ENCODE measurements around the gene LUC7L. TPM values are rescaled to one million over a fixed set of nuclear protein-coding genes. Genes with fewer than 3 reads are reported as not detected.
A peak's percentile ranks its signal among the peaks of the same experiment; 100 is the strongest.
"Not testable (repeated sequence)": the region's sequence is repeated elsewhere in the genome, so short reads cannot be mapped to it uniquely, and the experiment has no call there.

The LUC7L gene
- polyA plus RNA-seq, 2 of the 4 experiments (the other 2 are of a cell fraction), result 51.6 to 67.6 TPM

- DNase-seq (ENCODE audit: low read depth in 1 of 2, low spot score in 1 of 2) (no peak), ATAC-seq (no peak), FAIRE-seq (no peak)
- TF ChIP-seq RFX5 (IDR thresholded peaks at IDR 0.05), result no peak
- TF ChIP-seq KDM1A (IDR thresholded peaks at IDR 0.05; ENCODE audit: low read depth), result no peak
- TF ChIP-seq EHF (CRISPR knock-in tag; IDR thresholded peaks at IDR 0.05), result no peak
- TF ChIP-seq NR3C1 (IDR thresholded peaks at IDR 0.05), result no peak
- no peak for TF ChIP-seq ZSCAN20 (CRISPR knock-in tag; IDR thresholded peaks at IDR 0.05)
- no peak for TF ChIP-seq CBX2 (IDR thresholded peaks at IDR 0.05; ENCODE audit: borderline replicate concordance, low read depth)
- no peak for TF ChIP-seq HMGXB4 (CRISPR knock-in tag; IDR thresholded peaks at IDR 0.05; ENCODE audit: borderline replicate concordance)
- TF ChIP-seq NFE2L2 (conservative IDR thresholded peaks at IDR 0.05; ENCODE audit: low read length), result no peak
- TF ChIP-seq EP300 (IDR thresholded peaks at IDR 0.05), result no peak
- TF ChIP-seq, protein P1, sequence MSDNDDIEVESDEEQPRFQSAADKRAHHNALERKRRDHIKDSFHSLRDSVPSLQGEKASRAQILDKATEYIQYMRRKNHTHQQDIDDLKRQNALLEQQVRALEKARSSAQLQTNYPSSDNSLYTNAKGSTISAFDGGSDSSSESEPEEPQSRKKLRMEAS (IDR thresholded peaks at IDR 0.05), result no peak
- no peak for TF ChIP-seq TP53 (CRISPR knock-in tag; IDR thresholded peaks at IDR 0.05)
- no peak for TF ChIP-seq BHLHE40 (IDR thresholded peaks at IDR 0.05; ENCODE audit: low read depth, low read length)
- no peak for TF ChIP-seq CEBPB (IDR thresholded peaks at IDR 0.05)
- no peak for TF ChIP-seq E2F6 (IDR thresholded peaks at IDR 0.05; ENCODE audit: borderline replicate concordance, low read depth)
- WGBS (ENCODE audit: missing lambda C conversion rate), result 3% methylated on average over 1 of the region's 1 CpG
- CTCF ChIA-PET, result interaction anchor here (0.9 to 7.7 kb wide), 4 partner anchors 11 to 105 kb away, joined by 3 to 88 read pairs (median 10); partner anchors contain the start of gene HBQ1
- no peak overlapping the region for H3K4me3 ChIP-seq
- no peak overlapping the region for H3K27ac ChIP-seq
- no peaks in the 10 kb centered on the region for H3K9me3 ChIP-seq
- H3K4me2 ChIP-seq, result no peak overlapping the region
- POLR2A ChIA-PET, result no interaction called here
- peaks cover 5% of the 10 kb centered on the region for H3K4me1 ChIP-seq
Measured at GRCh38 chr16:170788-171187, 58.5 kb downstream of the LUC7L start.

GRCh38 chr16:170088-170507, 59.2 kb downstream of the LUC7L start:
- H3K4me2 ChIP-seq; POLR2A ChIA-PET; H3K9me3 ChIP-seq; H3K27ac ChIP-seq; DNase-seq (ENCODE audit: low read depth in 1 of 2, low spot score in 1 of 2); FAIRE-seq; H3K4me3 ChIP-seq: not testable (repeated sequence)
- CTCF ChIA-PET, result interaction anchor here (0.9 to 7.7 kb wide), 4 partner anchors 11 to 105 kb away, joined by 3 to 88 read pairs (median 10); partner anchors contain the start of gene HBQ1
- ATAC-seq, result peak; percentile 37 to 60
- 9% methylated on average over 4 of the region's 5 CpGs for WGBS (ENCODE audit: missing lambda C conversion rate)
- peaks cover 12% of the 10 kb centered on the region for H3K4me1 ChIP-seq
- TF ChIP-seq EHMT2 (IDR thresholded peaks at IDR 0.05; ENCODE audit: low read depth), result 0 out of 2 replicates have a peak, but pooled peaks have one; percentile 51
- peak; percentile 90 for TF ChIP-seq REST (IDR thresholded peaks at IDR 0.05)

GRCh38 chr16:169014-169413, 60.2 kb downstream of the LUC7L start:
- ATAC-seq (no peak), FAIRE-seq (no peak), DNase-seq (ENCODE audit: low read depth in 1 of 2, low spot score in 1 of 2) (no peak)
- TF ChIP-seq USF2 (IDR thresholded peaks at IDR 0.05), result no peak
- TF ChIP-seq FOXS1 (CRISPR knock-in tag; IDR thresholded peaks at IDR 0.05), result no peak
- no peak for TF ChIP-seq NR3C1 (IDR thresholded peaks at IDR 0.05)
- TF ChIP-seq FOSB (CRISPR knock-in tag; IDR thresholded peaks at IDR 0.05), result no peak
- TF ChIP-seq HDAC2 (IDR thresholded peaks at IDR 0.05), result no peak
- no peak overlapping the region for H3K4me3 ChIP-seq
- H3K4me1 ChIP-seq, result peaks cover 13% of the 10 kb centered on the region
- 32% methylated on average over 3 of the region's 3 CpGs for WGBS (ENCODE audit: missing lambda C conversion rate)
- no peaks in the 10 kb centered on the region for H3K9me3 ChIP-seq
- ChIA-PET POLR2A (no interaction called here), CTCF (interaction anchor here (1.0 to 7.7 kb wide), 7 partner anchors 13 to 193 kb away, joined by 3 to 88 read pairs (median 10); partner anchors contain the start of gene HBQ1)
- H3K4me2 ChIP-seq, result no peak overlapping the region
- H3K27ac ChIP-seq, result no peak overlapping the region
